ENCODE data around the gene SLC37A1. TPM values are rescaled to one million over a fixed set of nuclear protein-coding genes. Genes with fewer than 3 reads are reported as not detected.

The SLC37A1 gene
- total RNA-seq, 2 donors from 2014 or later = 6.6 to 9.6 TPM

DNA sequence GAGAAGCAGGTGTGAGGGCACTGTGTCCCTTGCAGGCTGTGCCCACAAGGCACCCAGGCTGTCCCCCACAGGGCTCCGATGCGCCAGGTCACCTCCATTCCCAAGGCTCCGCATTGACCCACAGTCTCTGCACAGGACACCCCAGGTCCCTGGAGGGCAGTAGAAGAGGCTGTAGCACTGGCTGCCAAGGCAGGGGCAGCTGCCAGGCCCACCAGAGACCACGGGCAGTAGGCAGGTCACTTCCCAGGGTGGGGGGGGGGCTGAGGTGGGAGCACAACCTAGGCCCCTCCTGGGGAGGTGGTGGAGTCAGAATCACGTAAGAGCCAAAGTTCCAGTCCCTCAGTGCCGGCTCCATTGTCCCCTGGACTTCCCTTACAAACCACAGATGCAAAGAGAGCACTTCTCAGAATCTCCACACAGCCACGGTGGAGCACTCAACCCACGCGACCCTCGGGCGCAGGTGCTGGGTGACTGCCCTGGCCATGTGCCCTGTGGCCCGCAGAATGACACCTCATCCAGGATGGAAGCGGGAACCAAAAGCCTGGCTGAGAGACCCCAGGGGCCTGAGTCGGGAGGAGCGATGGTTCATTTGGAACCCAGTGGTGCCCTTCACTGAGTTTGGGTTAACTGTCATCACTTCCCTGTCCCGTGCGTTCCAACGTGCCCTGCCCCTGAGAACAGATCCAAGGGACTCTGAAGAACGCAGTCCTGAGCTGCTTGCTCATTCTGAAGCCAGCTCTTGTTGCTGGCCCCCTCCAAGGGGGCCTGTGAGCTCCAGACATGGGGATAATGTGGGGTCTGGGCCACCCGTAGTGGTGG, 70.0 kb downstream of the SLC37A1 start:
- H3K4me3 ChIP-seq = no peak overlapping the region
- no peak overlapping the region for H3K27ac ChIP-seq
- no peaks in the 10 kb centered on the region for H3K9me3 ChIP-seq
- no peaks in the 10 kb centered on the region for H3K27me3 ChIP-seq (replicated peaks; ENCODE audit: insufficient read depth)
- TF ChIP-seq, protein P1, sequence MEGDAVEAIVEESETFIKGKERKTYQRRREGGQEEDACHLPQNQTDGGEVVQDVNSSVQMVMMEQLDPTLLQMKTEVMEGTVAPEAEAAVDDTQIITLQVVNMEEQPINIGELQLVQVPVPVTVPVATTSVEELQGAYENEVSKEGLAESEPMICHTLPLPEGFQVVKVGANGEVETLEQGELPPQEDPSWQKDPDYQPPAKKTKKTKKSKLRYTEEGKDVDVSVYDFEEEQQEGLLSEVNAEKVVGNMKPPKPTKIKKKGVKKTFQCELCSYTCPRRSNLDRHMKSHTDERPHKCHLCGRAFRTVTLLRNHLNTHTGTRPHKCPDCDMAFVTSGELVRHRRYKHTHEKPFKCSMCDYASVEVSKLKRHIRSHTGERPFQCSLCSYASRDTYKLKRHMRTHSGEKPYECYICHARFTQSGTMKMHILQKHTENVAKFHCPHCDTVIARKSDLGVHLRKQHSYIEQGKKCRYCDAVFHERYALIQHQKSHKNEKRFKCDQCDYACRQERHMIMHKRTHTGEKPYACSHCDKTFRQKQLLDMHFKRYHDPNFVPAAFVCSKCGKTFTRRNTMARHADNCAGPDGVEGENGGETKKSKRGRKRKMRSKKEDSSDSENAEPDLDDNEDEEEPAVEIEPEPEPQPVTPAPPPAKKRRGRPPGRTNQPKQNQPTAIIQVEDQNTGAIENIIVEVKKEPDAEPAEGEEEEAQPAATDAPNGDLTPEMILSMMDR (IDR thresholded peaks at IDR 0.05) = no peak
- ATAC-seq (ENCODE audit: insufficient number of reproducible peaks, low FRiP score, low read depth) (no peak), DNase-seq (ENCODE audit: low spot score) (no peak)
- no peaks in the 10 kb centered on the region for H3K4me1 ChIP-seq (ENCODE audit: control insufficient read depth in 1 of 2, low read depth in 2 of 2)
- no peaks in the 10 kb centered on the region for H3K36me3 ChIP-seq

DNA sequence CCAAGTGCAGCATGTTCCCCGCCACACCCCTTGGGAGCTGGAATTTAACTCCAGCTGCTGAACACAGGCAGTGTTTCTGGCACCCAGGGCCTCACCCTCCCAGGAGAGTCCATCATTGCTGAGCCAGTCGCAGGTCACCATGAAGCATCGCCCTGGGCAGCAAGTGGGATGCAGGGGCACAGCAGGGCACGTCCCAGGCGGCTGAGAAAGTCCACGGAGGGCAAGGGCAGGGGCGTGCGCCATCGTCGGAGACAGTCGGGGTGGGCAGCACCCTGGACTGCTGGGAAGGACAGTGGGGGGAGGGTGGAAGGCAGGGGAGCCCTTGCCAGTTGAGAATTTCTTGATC, 70.6 kb downstream of the SLC37A1 start:
- ATAC-seq (ENCODE audit: insufficient number of reproducible peaks, low FRiP score, low read depth) = no peak
- DNase-seq (ENCODE audit: low spot score) = no peak
- Histone ChIP-seq H3K9me3 (no peaks in the 10 kb centered on the region), H3K4me3 (no peak overlapping the region), H3K27me3 (replicated peaks; ENCODE audit: insufficient read depth) (no peaks in the 10 kb centered on the region), H3K36me3 (no peaks in the 10 kb centered on the region), H3K27ac (no peak overlapping the region), H3K4me1 (ENCODE audit: control insufficient read depth in 1 of 2, low read depth in 2 of 2) (no peaks in the 10 kb centered on the region)
- TF ChIP-seq, protein P1 (IDR thresholded peaks at IDR 0.05) = no peak

DNA sequence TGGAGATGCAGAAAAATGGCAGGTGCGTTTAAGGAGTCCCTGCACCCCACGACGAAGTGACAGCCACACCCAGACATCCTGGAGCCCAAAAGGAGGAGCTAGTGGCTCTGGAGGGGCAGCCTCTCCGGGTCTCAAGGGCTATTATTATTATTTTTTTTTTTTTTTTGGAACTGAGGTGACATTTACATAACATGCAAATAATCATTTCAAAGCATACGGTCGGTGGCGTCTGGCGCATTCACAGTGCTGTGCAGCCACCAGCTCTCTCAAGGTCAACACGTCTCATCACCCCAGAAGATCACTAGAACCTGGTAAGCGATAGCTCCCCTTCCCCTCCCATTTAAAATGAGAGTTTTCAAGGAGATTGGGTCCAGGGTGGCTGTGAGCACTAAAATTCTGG, 72.2 kb downstream of the SLC37A1 start:
- no peak for DNase-seq (ENCODE audit: low spot score)

DNA sequence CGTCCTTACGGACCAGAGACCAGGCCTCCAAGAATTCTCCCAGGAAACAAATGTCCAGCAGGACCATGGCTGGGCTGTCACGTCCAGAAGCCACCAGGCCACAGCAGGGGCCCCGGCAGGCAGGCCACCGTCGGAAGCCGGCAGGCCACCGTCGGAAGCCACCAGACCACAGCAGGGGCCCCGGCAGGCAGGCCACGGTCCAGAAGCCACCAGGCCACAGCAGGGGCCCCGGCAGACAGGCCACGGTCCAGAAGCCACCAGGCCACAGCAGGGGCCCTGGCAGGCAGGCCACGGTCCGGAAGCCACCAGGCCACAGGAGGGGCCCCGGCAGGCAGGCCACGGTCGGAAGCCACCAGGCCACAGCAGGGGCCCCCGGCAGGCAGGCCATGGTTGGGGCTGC, 72.8 kb downstream of the SLC37A1 start:
- Histone ChIP-seq H3K27ac (no peak overlapping the region), H3K27me3 (replicated peaks; ENCODE audit: insufficient read depth) (no peaks in the 10 kb centered on the region), H3K9me3 (no peaks in the 10 kb centered on the region), H3K4me1 (ENCODE audit: control insufficient read depth in 1 of 2, low read depth in 2 of 2) (no peaks in the 10 kb centered on the region), H3K4me3 (no peak overlapping the region), H3K36me3 (no peaks in the 10 kb centered on the region)
- ATAC-seq (ENCODE audit: insufficient number of reproducible peaks, low FRiP score, low read depth) = no peak
- DNase-seq (ENCODE audit: low spot score) = no peak
- TF ChIP-seq, protein P1 (IDR thresholded peaks at IDR 0.05) = no peak

More for the DNA sequence above, 72.2 kb downstream of the SLC37A1 start:
- Histone ChIP-seq H3K27me3 (replicated peaks; ENCODE audit: insufficient read depth) (no peaks in the 10 kb centered on the region), H3K9me3 (no peaks in the 10 kb centered on the region), H3K4me1 (ENCODE audit: control insufficient read depth in 1 of 2, low read depth in 2 of 2) (no peaks in the 10 kb centered on the region), H3K4me3 (no peak overlapping the region), H3K36me3 (no peaks in the 10 kb centered on the region), H3K27ac (no peak overlapping the region)
- no peak for ATAC-seq (ENCODE audit: insufficient number of reproducible peaks, low FRiP score, low read depth)
- TF ChIP-seq, protein P1 (IDR thresholded peaks at IDR 0.05) = no peak

DNA sequence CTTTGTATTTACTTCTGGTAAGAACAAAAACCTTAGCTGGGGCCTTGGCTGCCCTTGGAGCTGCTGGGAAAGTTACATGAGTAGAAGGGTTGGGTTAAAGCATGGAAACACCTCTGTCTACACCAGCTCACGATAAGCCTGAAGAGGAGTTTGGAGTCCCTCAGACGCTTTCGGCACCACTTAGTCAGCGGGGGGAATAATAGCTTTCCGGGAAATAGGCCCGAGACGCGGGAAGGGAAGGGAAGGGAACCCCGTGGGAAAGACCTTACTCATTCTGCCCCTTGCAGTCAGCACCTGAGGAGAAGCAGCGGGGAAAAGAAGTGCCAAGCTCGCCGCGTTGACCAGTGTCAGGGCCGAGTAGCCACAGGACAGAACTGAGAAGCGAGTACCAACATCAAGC, 73.4 kb downstream of the SLC37A1 start:
- Histone ChIP-seq H3K36me3 (no peaks in the 10 kb centered on the region), H3K27ac (no peak overlapping the region), H3K9me3 (no peaks in the 10 kb centered on the region), H3K4me1 (ENCODE audit: control insufficient read depth in 1 of 2, low read depth in 2 of 2) (no peaks in the 10 kb centered on the region), H3K4me3 (no peak overlapping the region), H3K27me3 (replicated peaks; ENCODE audit: insufficient read depth) (no peaks in the 10 kb centered on the region)
- DNase-seq (ENCODE audit: low spot score) = no peak
- ATAC-seq (ENCODE audit: insufficient number of reproducible peaks, low FRiP score, low read depth) = no peak
- TF ChIP-seq, protein P1 (IDR thresholded peaks at IDR 0.05) = no peak

Measured in thoracic aorta (tissue), 2 donors.